NB4 (cell line): ENCODE measurements around the gene UBE2L3.
"Not testable (repeated sequence)": the region's sequence is repeated elsewhere in the genome, so short reads cannot be mapped to it uniquely, and the experiment has no call there.

Experiments used
- CTCF ChIP-seq: IDR thresholded peaks from one replicate; pipeline ENCODE4 v1.5.1; 2012; ENCODE audit warnings: low read depth, low read length
- MAX ChIP-seq: IDR thresholded peaks from 2 replicates; pipeline ENCODE4 v1.6.1; 2011; ENCODE audit warnings: low read depth, low read length
- MYC ChIP-seq: IDR thresholded peaks from 2 replicates; pipeline ENCODE4 v1.6.1; 2011; ENCODE audit warnings: low read depth, low read length
- POLR2A ChIP-seq: IDR thresholded peaks from 2 replicates; pipeline ENCODE4 v1.6.1; 2011; ENCODE audit warnings: mild to moderate bottlenecking; ENCODE audit not compliant: insufficient read length; ENCODE audit errors: extremely low read depth

- TF ChIP-seq POLR2A, CTCF, MAX, MYC: not testable (repeated sequence)
Measured at GRCh38 chr22:21581009-21581713, 13.6 kb downstream of the UBE2L3 start.
